GM18519 (cell line): ENCODE results near the gene CCNT2.
"Not testable (repeated sequence)": the region's sequence is repeated elsewhere in the genome, so short reads cannot be mapped to it uniquely, and the experiment has no call there.

Experiments used
- ATAC-seq: cut with Tn5 transposase; IDR thresholded peaks from one replicate; pipeline ENCODE4 v1.9.1; 2021; ENCODE audit warnings: mild to moderate bottlenecking, moderate library complexity; ENCODE audit not compliant: unreplicated experiment, low FRiP score

Gene CCNT2

GRCh38 chr2:134918526-134919340 is at the start of gene CCNT2:
Gene CCNT2 (plus strand): TSS chr2:134918822. CDS start chr2:134918855, 33 bp downstream.
- peak; percentile 88 for ATAC-seq

- ATAC-seq = no peak
Measured at GRCh38 chr2:134869946-134870736, 48.5 kb upstream of the CCNT2 start.

- no peak for ATAC-seq
Measured at GRCh38 chr2:134873152-134873551, 45.5 kb upstream of the CCNT2 start.

GRCh38 chr2:134875309-134875708 is 43.3 kb upstream of the CCNT2 start:
- ATAC-seq = no peak

GRCh38 chr2:134882773-134883172 is 35.8 kb upstream of the CCNT2 start:
- ATAC-seq = no peak

GRCh38 chr2:134883552-134884293 is 34.9 kb upstream of the CCNT2 start:
- ATAC-seq = no peak

- ATAC-seq = no peak
Measured at GRCh38 chr2:134884435-134884834, 34.2 kb upstream of the CCNT2 start.

GRCh38 chr2:134892282-134893035 is 26.2 kb upstream of the CCNT2 start:
- no peak for ATAC-seq

- no peak for ATAC-seq
Measured at GRCh38 chr2:134897932-134898331, 20.7 kb upstream of the CCNT2 start.

GRCh38 chr2:134899204-134899603 is 19.4 kb upstream of the CCNT2 start:
- ATAC-seq = no peak

- no peak for ATAC-seq
Measured at GRCh38 chr2:134900151-134900550, 18.5 kb upstream of the CCNT2 start.

GRCh38 chr2:134903701-134904100 is 14.9 kb upstream of the CCNT2 start:
- not testable (repeated sequence) for ATAC-seq

GRCh38 chr2:134905168-134905567 is 13.5 kb upstream of the CCNT2 start:
- no peak for ATAC-seq

- ATAC-seq = no peak
Measured at GRCh38 chr2:134906726-134907125, 11.9 kb upstream of the CCNT2 start.

- ATAC-seq = not testable (repeated sequence)
Measured at GRCh38 chr2:134907441-134908116, 11.0 kb upstream of the CCNT2 start.

GRCh38 chr2:134910763-134911399 is 7.7 kb upstream of the CCNT2 start:
- ATAC-seq = no peak

- ATAC-seq = no peak
Measured at GRCh38 chr2:134911400-134911785, 7.2 kb upstream of the CCNT2 start.

GRCh38 chr2:134912361-134912760 is 6.3 kb upstream of the CCNT2 start:
- no peak for ATAC-seq

- ATAC-seq = no peak
Measured at GRCh38 chr2:134917360-134917865, 1.2 kb upstream of the CCNT2 start.
